Daoy (cell line): ENCODE measurements around the gene BACH2. TPM values are rescaled to one million over a fixed set of nuclear protein-coding genes. Genes with fewer than 3 reads are reported as not detected.
"Not testable (repeated sequence)": the region's sequence is repeated elsewhere in the genome, so short reads cannot be mapped to it uniquely, and the experiment has no call there.

Experiments used
- DNase-seq: peaks from one replicate; pipeline ENCODE4 v3.0.0-alpha.2; 2015; ENCODE audit warnings: low read depth
- total RNA-seq: library from RNA; depleted of rRNA; stranded (reverse); fragments of >200 nt; shearing (Covaris generic); gene quantifications from 2 replicates; pipeline ENCODE4 v1.2.3, GENCODE V29; 2014

Gene BACH2
- total RNA-seq, 1 experiment from 2014 or later = 0.46 TPM

- DNase-seq = no peak
Measured at GRCh38 chr6:90072501-90072900, 224.1 kb downstream of the BACH2 start.

GRCh38 chr6:90068703-90069523, 227.7 kb downstream of the BACH2 start:
- peak; percentile 46 for DNase-seq

GRCh38 chr6:90068264-90068663, 228.4 kb downstream of the BACH2 start:
- DNase-seq = peak; percentile 88

- no peak for DNase-seq
Measured at GRCh38 chr6:90066697-90067096, 229.9 kb downstream of the BACH2 start.

- DNase-seq = no peak
Measured at GRCh38 chr6:90065173-90065572, 231.5 kb downstream of the BACH2 start.

GRCh38 chr6:90062667-90063066, 234.0 kb downstream of the BACH2 start:
- DNase-seq = no peak

- no peak for DNase-seq
Measured at GRCh38 chr6:90062051-90062450, 234.6 kb downstream of the BACH2 start.

GRCh38 chr6:90059178-90059577, 237.5 kb downstream of the BACH2 start:
- DNase-seq = not testable (repeated sequence)

- DNase-seq = not testable (repeated sequence)
Measured at GRCh38 chr6:90055924-90056323, 240.7 kb downstream of the BACH2 start.

- not testable (repeated sequence) for DNase-seq
Measured at GRCh38 chr6:90054193-90054592, 242.4 kb downstream of the BACH2 start.

GRCh38 chr6:90053614-90054013, 243.0 kb downstream of the BACH2 start:
- DNase-seq = no peak

- no peak for DNase-seq
Measured at GRCh38 chr6:90049295-90049694, 247.3 kb downstream of the BACH2 start.

- no peak for DNase-seq
Measured at GRCh38 chr6:90048206-90048967, 248.3 kb downstream of the BACH2 start.

GRCh38 chr6:90045535-90045934, 251.1 kb downstream of the BACH2 start:
- DNase-seq = no peak

- DNase-seq = peak; percentile 63
Measured at GRCh38 chr6:90044833-90045381, 251.7 kb downstream of the BACH2 start.

GRCh38 chr6:90044182-90044832, 252.3 kb downstream of the BACH2 start:
- no peak for DNase-seq

GRCh38 chr6:90040931-90041330, 255.7 kb downstream of the BACH2 start:
- no peak for DNase-seq

GRCh38 chr6:90039911-90040310, 256.7 kb downstream of the BACH2 start:
- DNase-seq = no peak

GRCh38 chr6:90038961-90039653, 257.5 kb downstream of the BACH2 start:
- DNase-seq = no peak

GRCh38 chr6:90036963-90037362, 259.7 kb downstream of the BACH2 start:
- DNase-seq = no peak

GRCh38 chr6:90035047-90035723, 261.5 kb downstream of the BACH2 start:
- no peak for DNase-seq
